HCT116 (cell line): ENCODE data around the gene RUFY1. TPM values are rescaled to one million over a fixed set of nuclear protein-coding genes. Genes with fewer than 3 reads are reported as not detected.

Experiments used
- ATAC-seq: fragments of 200-7000 bp; cut with Tn5 transposase; 2 replicates; pipeline ENCODE4 v1.9.1; 2020; ENCODE audit warnings: mild to moderate bottlenecking, moderate library complexity
- BruUV-seq: library from RNA; stranded (reverse); fragments of 400-500 nt; replicated peaks from 2 replicates; lab custom pipeline; 2021; lab: Mats Ljungman, UMichigan
- CTCF ChIA-PET: fragments of 300-600 bp; sonication (Branson Sonifier 250); formaldehyde crosslinking; loops from one replicate; lab custom pipeline; 2021; ENCODE audit warnings: antibody characterized with exemption; lab: Charles Lee
- POLR2A ChIA-PET: fragments of 300-600, 350-600 bp; sonication (Branson Sonifier 250); formaldehyde crosslinking; loops from one replicate; lab custom pipeline; 2021; ENCODE audit warnings: antibody characterized with exemption; lab: Charles Lee
- RAD21 ChIA-PET, 2 experiments: fragments of 300-600 bp; sonication (Branson Sonifier 250); formaldehyde crosslinking; loops; one replicate each; lab custom pipeline; 2023; ENCODE audit warnings: low total read pairs in 2 of 2; ENCODE audit not compliant: uncharacterized antibody in 2 of 2, unreplicated experiment in 2 of 2, low non-redundant PET in 1 of 2; lab: Charles Lee
- DNase-seq: peaks from one replicate; pipeline ENCODE4 v3.0.0-alpha.2; 2010; ENCODE audit warnings: low read depth, low spot score
- H2AFZ ChIP-seq: fragments of 200-600 bp; shearing (Covaris generic), sonication (generic); 2 replicates; pipeline ENCODE4 v1.6.1; 2017; ENCODE audit warnings: low read depth, mixed run types, mixed read lengths, antibody characterized with exemption, low read length; ENCODE audit not compliant: poor library complexity, severe bottlenecking
- H3K27ac ChIP-seq: 2 replicates; pipeline ENCODE4 v1.5.1; 2012; ENCODE audit warnings: low read depth, low read length
- H3K27me3 ChIP-seq: fragments of 200-600 bp; sonication (generic); 2 replicates; pipeline ENCODE4 v1.6.1; 2016; ENCODE audit warnings: mixed run types, low read length, mixed read lengths; ENCODE audit not compliant: insufficient read depth
- H3K36me3 ChIP-seq, 2 experiments: fragments of 200-500 bp in 1 of 2; fragments of 200-600 bp in 1 of 2; sonication (Bioruptor generic) in 1 of 2; sonication (generic) in 1 of 2; 2 replicates each; pipeline versions ENCODE4 v1.5.1 to v1.6.1; 2014 to 2016; ENCODE audit warnings: low read length in 2 of 2, inconsistent platforms in 1 of 2, mixed read lengths in 1 of 2, mixed run types in 1 of 2; ENCODE audit not compliant: insufficient read depth in 2 of 2, control insufficient read depth in 1 of 2
- H3K4me1 ChIP-seq, 2 experiments: fragments of 200-600 bp in 1 of 2; sonication (generic) in 1 of 2; 2 replicates each; pipeline versions ENCODE4 v1.5.1 to v1.6.1; 2012 to 2017; ENCODE audit warnings: low read length in 2 of 2, inconsistent platforms in 1 of 2, mild to moderate bottlenecking in 1 of 2, mixed read lengths in 1 of 2, mixed run types in 1 of 2, moderate library complexity in 1 of 2; ENCODE audit not compliant: insufficient read depth in 2 of 2, control insufficient read depth in 1 of 2
- H3K4me2 ChIP-seq: fragments of 200-600 bp; sonication (generic); 2 replicates; pipeline ENCODE4 v1.6.1; 2017; ENCODE audit warnings: mixed run types, low read length, mixed read lengths
- H3K4me3 ChIP-seq, 2 experiments: fragments of 200-600 bp in 1 of 2; sonication (generic) in 1 of 2; replicated peaks in 1 of 2; 2 replicates each; pipeline ENCODE4 v1.5.1; 2011 to 2016; ENCODE audit warnings: low read length in 2 of 2, control low read depth in 1 of 2, low read depth in 1 of 2, mild to moderate bottlenecking in 1 of 2, mixed read lengths in 1 of 2, mixed run types in 1 of 2
- H3K79me2 ChIP-seq: fragments of 200-600 bp; sonication (generic); 2 replicates; pipeline ENCODE4 v1.6.1; 2017; ENCODE audit warnings: mild to moderate bottlenecking, mixed run types, low read length, moderate library complexity, mixed read lengths; ENCODE audit not compliant: insufficient read depth
- H3K9ac ChIP-seq: fragments of 200-600 bp; sonication (generic); 2 replicates; pipeline ENCODE4 v1.6.1; 2016; ENCODE audit warnings: low read length, mixed read lengths
- H3K9me2 ChIP-seq: fragments of 200-600 bp; sonication (generic), shearing (Covaris generic); 2 replicates; pipeline ENCODE4 v1.6.1; 2017; ENCODE audit warnings: mixed run types, mild to moderate bottlenecking, moderate library complexity; ENCODE audit not compliant: insufficient read depth
- H3K9me3 ChIP-seq, 2 experiments: fragments of 200-500 bp in 1 of 2; fragments of 200-600 bp in 1 of 2; sonication (Bioruptor generic) in 1 of 2; sonication (generic) in 1 of 2; 2 replicates each; pipeline ENCODE4 v1.6.1; 2014 to 2017; ENCODE audit warnings: low read length in 2 of 2, mixed read lengths in 2 of 2, inconsistent platforms in 1 of 2, low read depth in 1 of 2, mild to moderate bottlenecking in 1 of 2, mixed run types in 1 of 2, moderate library complexity in 1 of 2; ENCODE audit not compliant: control insufficient read depth in 1 of 2, insufficient read depth in 1 of 2
- H4K20me1 ChIP-seq: fragments of 200-600 bp; sonication (generic), shearing (Covaris generic); 2 replicates; pipeline ENCODE4 v1.6.1; 2017; ENCODE audit warnings: mixed run types, mild to moderate bottlenecking, moderate library complexity; ENCODE audit not compliant: insufficient read depth
- CBX3 ChIP-seq: IDR thresholded peaks from 2 replicates; pipeline ENCODE4 v1.6.1; 2012; ENCODE audit warnings: low read depth
- EGR1 ChIP-seq: IDR thresholded peaks from 2 replicates; pipeline ENCODE4 v1.6.1; 2012; ENCODE audit warnings: low read depth
- ELF1 ChIP-seq: IDR thresholded peaks from 2 replicates; pipeline ENCODE4 v1.6.1; 2012; ENCODE audit warnings: low read depth, borderline replicate concordance
- POLR2AphosphoS5 ChIP-seq: IDR thresholded peaks from 2 replicates; pipeline ENCODE4 v1.6.1; 2011; ENCODE audit warnings: mild to moderate bottlenecking, low read depth, low read length, moderate library complexity
- RAD21 ChIP-seq: IDR thresholded peaks from 2 replicates; pipeline ENCODE4 v1.6.1; 2012; ENCODE audit warnings: low read depth, mild to moderate bottlenecking
- TCF7L2 ChIP-seq: IDR thresholded peaks from 2 replicates; pipeline ENCODE4 v1.7.0; 2011; ENCODE audit warnings: borderline replicate concordance, inconsistent platforms; ENCODE audit not compliant: insufficient read depth, insufficient read length; ENCODE audit errors: extremely low read depth
- ZFX ChIP-seq: fragments of 450-650 bp; IDR thresholded peaks from 2 replicates; pipeline ENCODE4 v1.6.1; 2017
- intact Hi-C: fragments of 100-400 bp; cut with micrococcal nuclease; formaldehyde crosslinking; loops from 2 replicates; pipeline ENCODE4 v1.10.0; 2022
- total RNA-seq: library from RNA; stranded (reverse); gene quantifications from one replicate; pipeline ENCODE4 v1.2.1, GENCODE V29; 2021; ENCODE audit not compliant: unreplicated experiment
- TF ChIP-seq, protein P1 (sequence below): IDR thresholded peaks from 2 replicates; pipeline ENCODE4 v1.6.1; 2012; ENCODE audit warnings: low read depth
- TF ChIP-seq, protein P2 (sequence below): IDR thresholded peaks from 2 replicates; pipeline ENCODE4 v1.6.1; 2012
- TF ChIP-seq, protein P3 (sequence below): IDR thresholded peaks from 2 replicates; pipeline ENCODE4 v1.6.1; 2011; ENCODE audit warnings: mild to moderate bottlenecking, low read length, moderate library complexity; ENCODE audit not compliant: insufficient replicate concordance; ENCODE audit errors: extremely low read depth
- TF ChIP-seq, protein P4 (sequence below): IDR thresholded peaks from 2 replicates; pipeline ENCODE4 v1.6.1; 2012
- TF ChIP-seq, protein P5 (sequence below), 3 experiments: fragments of 200-600 bp in 1 of 3; sonication (generic) in 1 of 3; IDR thresholded peaks in 2 of 3; conservative IDR thresholded peaks in 1 of 3; 2 replicates each; pipeline ENCODE4 v1.5.1; 2012 to 2017; ENCODE audit warnings: low read depth in 2 of 3, low read length in 2 of 3, antibody characterized with exemption in 1 of 3, borderline replicate concordance in 1 of 3, control low read depth in 1 of 3, mild to moderate bottlenecking in 1 of 3, mixed read lengths in 1 of 3, mixed run types in 1 of 3, moderate library complexity in 1 of 3; ENCODE audit not compliant: insufficient read depth in 1 of 3

Gene RUFY1
- total RNA-seq, 1 experiment from 2014 or later, result 32.9 TPM

DNA sequence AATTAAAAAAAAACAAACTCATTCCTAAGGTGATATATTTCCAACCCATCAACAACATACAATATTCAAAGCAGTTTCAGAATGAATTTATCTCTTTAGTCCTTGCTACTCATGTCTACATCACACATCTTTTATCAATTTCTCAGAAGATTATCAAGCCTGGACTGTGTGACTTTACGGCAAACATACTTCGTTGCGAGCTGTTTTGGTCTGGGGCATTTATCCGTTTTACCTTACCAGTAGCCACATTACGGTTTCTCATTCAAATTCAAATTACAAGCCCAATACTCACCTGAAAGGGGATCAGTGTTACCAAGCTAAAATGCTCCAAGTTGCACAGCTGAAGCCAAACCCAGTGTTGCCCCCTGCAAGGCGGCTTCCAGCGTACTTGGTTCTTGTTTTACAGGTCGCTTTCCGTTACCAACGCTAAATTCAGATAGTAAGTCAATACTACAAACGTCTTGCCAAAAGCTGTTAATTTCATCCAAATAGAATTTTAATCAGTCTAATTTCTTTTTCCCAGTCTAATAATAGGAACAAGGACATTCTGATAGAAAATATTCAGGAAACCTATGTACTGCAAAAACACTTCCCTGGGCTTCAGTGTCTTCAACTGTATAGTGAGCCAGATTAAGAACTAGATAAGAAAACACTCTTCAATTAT lies 71.3 kb downstream of the RUFY1 start:
- Histone ChIP-seq H3K4me1 (peaks cover 21 to 35% of the 10 kb centered on the region in 2 experiments), H3K9ac (peak overlapping the region; percentile 68), H3K79me2 (peaks cover 67% of the 10 kb centered on the region), H3K4me3 (peak overlapping the region; percentile 91 to 98), H2AFZ (no peak overlapping the region), H3K4me2 (peak overlapping the region; percentile 79), H3K27me3 (no peaks in the 10 kb centered on the region), H3K9me2 (no peaks in the 10 kb centered on the region), H3K36me3 (peaks cover 50 to 56% of the 10 kb centered on the region in 2 experiments), H4K20me1 (peaks cover 59% of the 10 kb centered on the region), H3K27ac (no peak overlapping the region), H3K9me3 (no peaks in the 10 kb centered on the region)
- DNase-seq (no peak), ATAC-seq (no peak)
- ChIA-PET POLR2A (interaction anchor here (3.5 kb wide), 1 partner anchor 8 kb away, joined by 63 read pairs; no protein-coding TSS in a partner anchor), CTCF (no interaction called here), RAD21 (no interaction called here)
- BruUV-seq, result TSS peak; percentile 40
- TF ChIP-seq CBX3, result no peak
- TF ChIP-seq TCF7L2, result no peak
- TF ChIP-seq, protein P1, sequence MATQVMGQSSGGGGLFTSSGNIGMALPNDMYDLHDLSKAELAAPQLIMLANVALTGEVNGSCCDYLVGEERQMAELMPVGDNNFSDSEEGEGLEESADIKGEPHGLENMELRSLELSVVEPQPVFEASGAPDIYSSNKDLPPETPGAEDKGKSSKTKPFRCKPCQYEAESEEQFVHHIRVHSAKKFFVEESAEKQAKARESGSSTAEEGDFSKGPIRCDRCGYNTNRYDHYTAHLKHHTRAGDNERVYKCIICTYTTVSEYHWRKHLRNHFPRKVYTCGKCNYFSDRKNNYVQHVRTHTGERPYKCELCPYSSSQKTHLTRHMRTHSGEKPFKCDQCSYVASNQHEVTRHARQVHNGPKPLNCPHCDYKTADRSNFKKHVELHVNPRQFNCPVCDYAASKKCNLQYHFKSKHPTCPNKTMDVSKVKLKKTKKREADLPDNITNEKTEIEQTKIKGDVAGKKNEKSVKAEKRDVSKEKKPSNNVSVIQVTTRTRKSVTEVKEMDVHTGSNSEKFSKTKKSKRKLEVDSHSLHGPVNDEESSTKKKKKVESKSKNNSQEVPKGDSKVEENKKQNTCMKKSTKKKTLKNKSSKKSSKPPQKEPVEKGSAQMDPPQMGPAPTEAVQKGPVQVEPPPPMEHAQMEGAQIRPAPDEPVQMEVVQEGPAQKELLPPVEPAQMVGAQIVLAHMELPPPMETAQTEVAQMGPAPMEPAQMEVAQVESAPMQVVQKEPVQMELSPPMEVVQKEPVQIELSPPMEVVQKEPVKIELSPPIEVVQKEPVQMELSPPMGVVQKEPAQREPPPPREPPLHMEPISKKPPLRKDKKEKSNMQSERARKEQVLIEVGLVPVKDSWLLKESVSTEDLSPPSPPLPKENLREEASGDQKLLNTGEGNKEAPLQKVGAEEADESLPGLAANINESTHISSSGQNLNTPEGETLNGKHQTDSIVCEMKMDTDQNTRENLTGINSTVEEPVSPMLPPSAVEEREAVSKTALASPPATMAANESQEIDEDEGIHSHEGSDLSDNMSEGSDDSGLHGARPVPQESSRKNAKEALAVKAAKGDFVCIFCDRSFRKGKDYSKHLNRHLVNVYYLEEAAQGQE, result no peak
- TF ChIP-seq RAD21, result no peak
- TF ChIP-seq, protein P2, sequence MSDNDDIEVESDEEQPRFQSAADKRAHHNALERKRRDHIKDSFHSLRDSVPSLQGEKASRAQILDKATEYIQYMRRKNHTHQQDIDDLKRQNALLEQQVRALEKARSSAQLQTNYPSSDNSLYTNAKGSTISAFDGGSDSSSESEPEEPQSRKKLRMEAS, result no peak
- no peak for TF ChIP-seq ZFX
- TF ChIP-seq, protein P3, sequence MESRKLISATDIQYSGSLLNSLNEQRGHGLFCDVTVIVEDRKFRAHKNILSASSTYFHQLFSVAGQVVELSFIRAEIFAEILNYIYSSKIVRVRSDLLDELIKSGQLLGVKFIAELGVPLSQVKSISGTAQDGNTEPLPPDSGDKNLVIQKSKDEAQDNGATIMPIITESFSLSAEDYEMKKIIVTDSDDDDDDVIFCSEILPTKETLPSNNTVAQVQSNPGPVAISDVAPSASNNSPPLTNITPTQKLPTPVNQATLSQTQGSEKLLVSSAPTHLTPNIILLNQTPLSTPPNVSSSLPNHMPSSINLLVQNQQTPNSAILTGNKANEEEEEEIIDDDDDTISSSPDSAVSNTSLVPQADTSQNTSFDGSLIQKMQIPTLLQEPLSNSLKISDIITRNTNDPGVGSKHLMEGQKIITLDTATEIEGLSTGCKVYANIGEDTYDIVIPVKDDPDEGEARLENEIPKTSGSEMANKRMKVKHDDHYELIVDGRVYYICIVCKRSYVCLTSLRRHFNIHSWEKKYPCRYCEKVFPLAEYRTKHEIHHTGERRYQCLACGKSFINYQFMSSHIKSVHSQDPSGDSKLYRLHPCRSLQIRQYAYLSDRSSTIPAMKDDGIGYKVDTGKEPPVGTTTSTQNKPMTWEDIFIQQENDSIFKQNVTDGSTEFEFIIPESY, result no peak
- TF ChIP-seq, protein P4, sequence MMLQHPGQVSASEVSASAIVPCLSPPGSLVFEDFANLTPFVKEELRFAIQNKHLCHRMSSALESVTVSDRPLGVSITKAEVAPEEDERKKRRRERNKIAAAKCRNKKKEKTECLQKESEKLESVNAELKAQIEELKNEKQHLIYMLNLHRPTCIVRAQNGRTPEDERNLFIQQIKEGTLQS, result no peak
- TF ChIP-seq, protein P5, sequence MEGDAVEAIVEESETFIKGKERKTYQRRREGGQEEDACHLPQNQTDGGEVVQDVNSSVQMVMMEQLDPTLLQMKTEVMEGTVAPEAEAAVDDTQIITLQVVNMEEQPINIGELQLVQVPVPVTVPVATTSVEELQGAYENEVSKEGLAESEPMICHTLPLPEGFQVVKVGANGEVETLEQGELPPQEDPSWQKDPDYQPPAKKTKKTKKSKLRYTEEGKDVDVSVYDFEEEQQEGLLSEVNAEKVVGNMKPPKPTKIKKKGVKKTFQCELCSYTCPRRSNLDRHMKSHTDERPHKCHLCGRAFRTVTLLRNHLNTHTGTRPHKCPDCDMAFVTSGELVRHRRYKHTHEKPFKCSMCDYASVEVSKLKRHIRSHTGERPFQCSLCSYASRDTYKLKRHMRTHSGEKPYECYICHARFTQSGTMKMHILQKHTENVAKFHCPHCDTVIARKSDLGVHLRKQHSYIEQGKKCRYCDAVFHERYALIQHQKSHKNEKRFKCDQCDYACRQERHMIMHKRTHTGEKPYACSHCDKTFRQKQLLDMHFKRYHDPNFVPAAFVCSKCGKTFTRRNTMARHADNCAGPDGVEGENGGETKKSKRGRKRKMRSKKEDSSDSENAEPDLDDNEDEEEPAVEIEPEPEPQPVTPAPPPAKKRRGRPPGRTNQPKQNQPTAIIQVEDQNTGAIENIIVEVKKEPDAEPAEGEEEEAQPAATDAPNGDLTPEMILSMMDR (IDR thresholded peaks at IDR 0.05 in 2 of 3, conservative IDR thresholded peaks at IDR 0.05 in 1 of 3; ENCODE audit: borderline replicate concordance in 1 of 3, insufficient read depth in 1 of 3, low read depth in 2 of 3, low read length in 2 of 3), result no peak
- no peak for TF ChIP-seq ELF1
- TF ChIP-seq EGR1, result no peak
- no peak for TF ChIP-seq POLR2AphosphoS5
- intact Hi-C loops, result loop anchor here (5.0 kb wide), 2 partner anchors 46 to 64 kb away; no protein-coding TSS in a partner anchor
